Neuronal stem cell (in vitro differentiated cells): ENCODE measurements around the gene TMEM11.
A peak's percentile ranks its signal among the peaks of the same experiment; 100 is the strongest.

Source experiments
- DNase-seq: peaks from one replicate; pipeline ENCODE4 v3.0.0-alpha.2; 2013; ENCODE audit warnings: low spot score
- H2AFZ ChIP-seq: one replicate; pipeline ENCODE4 v1.6.1; 2013; ENCODE audit warnings: mild to moderate bottlenecking, low read length, inconsistent platforms
- H2AK5ac ChIP-seq: 2 replicates; pipeline ENCODE4 v1.6.1; 2013; ENCODE audit warnings: low read depth, mild to moderate bottlenecking, inconsistent platforms, low read length, moderate library complexity, mixed read lengths
- H2BK120ac ChIP-seq: 2 replicates; pipeline ENCODE4 v1.6.1; 2013; ENCODE audit warnings: low read depth, mild to moderate bottlenecking, inconsistent platforms, low read length, moderate library complexity, mixed read lengths
- H2BK12ac ChIP-seq: one replicate; pipeline ENCODE4 v1.6.1; 2013; ENCODE audit warnings: low read length, inconsistent platforms
- H2BK15ac ChIP-seq: 2 replicates; pipeline ENCODE4 v1.6.1; 2013; ENCODE audit warnings: mild to moderate bottlenecking, low read length, inconsistent platforms, mixed read lengths
- H2BK5ac ChIP-seq: one replicate; pipeline ENCODE4 v1.6.1; 2013; ENCODE audit warnings: inconsistent platforms, mild to moderate bottlenecking, low read length, moderate library complexity
- H3K14ac ChIP-seq: one replicate; pipeline ENCODE4 v1.6.1; 2013; ENCODE audit warnings: low read length, inconsistent platforms
- H3K18ac ChIP-seq: 2 replicates; pipeline ENCODE4 v1.6.1; 2013; ENCODE audit warnings: low read length, inconsistent platforms
- H3K23ac ChIP-seq: 2 replicates; pipeline ENCODE4 v1.6.1; 2013; ENCODE audit warnings: low read depth, mild to moderate bottlenecking, mixed read lengths, low read length, inconsistent platforms; ENCODE audit not compliant: poor library complexity
- H3K27ac ChIP-seq: replicated peaks from 3 replicates; pipeline ENCODE4 v1.5.1; 2013; ENCODE audit warnings: low read length, inconsistent platforms
- H3K27me3 ChIP-seq, 3 experiments: 2 replicates each; pipeline ENCODE4 v1.6.1; 2013; ENCODE audit warnings: low read length in 3 of 3, mild to moderate bottlenecking in 2 of 3, inconsistent platforms in 1 of 3, low read depth in 1 of 3, mixed read lengths in 1 of 3, moderate library complexity in 1 of 3; ENCODE audit not compliant: control insufficient read depth in 3 of 3, insufficient read depth in 3 of 3
- H3K36me3 ChIP-seq, 2 donors: replicated peaks in 1 of 2; 2 replicates each; pipeline ENCODE4 v1.6.1; 2013; ENCODE audit warnings: low read length in 2 of 2; ENCODE audit not compliant: control insufficient read depth in 2 of 2, insufficient read depth in 2 of 2
- H3K4ac ChIP-seq: 2 replicates; pipeline ENCODE4 v1.6.1; 2013; ENCODE audit warnings: inconsistent platforms, mild to moderate bottlenecking, low read length, moderate library complexity
- H3K4me1 ChIP-seq, 2 donors: 1 replicate in 1 of 2; 2 replicates in 1 of 2; pipeline ENCODE4 v1.6.1; 2013; ENCODE audit warnings: low read length in 2 of 2, low read depth in 1 of 2; ENCODE audit not compliant: control insufficient read depth in 2 of 2, insufficient read depth in 1 of 2
- H3K4me2 ChIP-seq: one replicate; pipeline ENCODE4 v1.6.1; 2013; ENCODE audit warnings: mild to moderate bottlenecking, low read length, inconsistent platforms; ENCODE audit not compliant: insufficient read depth, poor library complexity, severe bottlenecking
- H3K4me3 ChIP-seq, 2 donors: 2 replicates each; pipeline ENCODE4 v1.5.1; 2013; ENCODE audit warnings: low read length in 2 of 2, mild to moderate bottlenecking in 2 of 2, inconsistent platforms in 1 of 2, moderate library complexity in 1 of 2
- H3K79me1 ChIP-seq: one replicate; pipeline ENCODE4 v1.6.1; 2013; ENCODE audit warnings: low read depth, mild to moderate bottlenecking, inconsistent platforms, low read length, moderate library complexity
- H3K9ac ChIP-seq: one replicate; pipeline ENCODE4 v1.6.1; 2013; ENCODE audit warnings: mild to moderate bottlenecking, low read depth, low read length, inconsistent platforms; ENCODE audit not compliant: poor library complexity
- H3K9me3 ChIP-seq, 2 donors: replicated peaks in 1 of 2; 2 replicates each; pipeline versions ENCODE3 to v1.6.1; 2013; ENCODE audit warnings: low read length in 2 of 2, mild to moderate bottlenecking in 2 of 2, inconsistent platforms in 1 of 2, low read depth in 1 of 2, mixed read lengths in 1 of 2, moderate library complexity in 1 of 2; ENCODE audit not compliant: control insufficient read depth in 2 of 2, insufficient read depth in 1 of 2
- H4K8ac ChIP-seq: one replicate; pipeline ENCODE4 v1.6.1; 2013; ENCODE audit warnings: low read depth, mild to moderate bottlenecking, inconsistent platforms, low read length, moderate library complexity
- H4K91ac ChIP-seq: one replicate; pipeline ENCODE4 v1.6.1; 2013; ENCODE audit warnings: low read length, low read depth, mild to moderate bottlenecking, inconsistent platforms; ENCODE audit not compliant: poor library complexity
- WGBS, 2 donors: extraction: QIAGEN DNeasy Blood & Tissue Kit; methylation state at CpG; one replicate each; pipeline ENCODE4 v1.1.7; 2013; ENCODE audit warnings: missing lambda C conversion rate in 2 of 2, mixed read lengths in 1 of 2; ENCODE audit not compliant: insufficient read length in 2 of 2, insufficient replicate concordance in 1 of 2; ENCODE audit errors: extremely low coverage in 2 of 2; 5-methylcytosine and 5-hydroxymethylcytosine counted together

The TMEM11 gene

DNA sequence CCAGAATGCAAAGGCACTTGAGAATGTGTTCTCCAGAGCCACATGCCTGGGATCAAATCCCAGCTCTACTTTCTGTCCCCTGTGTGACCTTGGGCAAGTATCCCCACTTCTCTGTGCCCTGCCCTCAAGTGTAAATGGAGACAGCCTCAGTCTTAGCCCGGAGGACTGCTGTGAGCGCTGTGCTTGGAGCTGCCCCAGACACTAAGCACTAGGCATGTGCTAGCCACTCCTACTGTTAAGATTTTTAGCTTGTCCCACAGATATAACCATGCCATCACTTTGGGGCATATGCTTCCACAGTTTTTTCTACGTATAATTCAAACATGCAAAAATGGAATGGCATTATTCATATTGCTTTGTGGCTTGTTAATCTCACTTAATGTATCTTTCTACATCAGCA lies 29.4 kb downstream of the TMEM11 start:
- H4K8ac ChIP-seq: no peak overlapping the region
- no CpG with 5 or more reads among the region's 3 CpGs for WGBS, 2 donors

DNA sequence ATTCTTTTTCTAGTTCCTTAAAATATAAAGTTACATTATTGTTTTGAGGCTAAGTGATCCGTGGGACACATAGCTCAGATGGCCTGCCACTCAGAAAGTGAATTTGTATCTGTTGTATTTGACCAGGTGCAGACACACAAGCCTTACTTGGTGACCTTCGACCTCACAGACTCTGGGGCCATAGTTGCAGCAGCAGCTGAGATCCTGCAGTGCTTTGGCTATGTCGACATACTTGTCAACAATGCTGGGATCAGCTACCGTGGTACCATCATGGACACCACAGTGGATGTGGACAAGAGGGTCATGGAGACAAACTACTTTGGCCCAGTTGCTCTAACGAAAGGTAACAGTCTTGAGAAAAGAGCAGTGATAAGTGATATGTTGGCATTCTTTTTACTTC lies 30.5 kb downstream of the TMEM11 start:
- Histone ChIP-seq H3K79me1 (no peaks in the 10 kb centered on the region), H3K27me3 (no peaks in the 10 kb centered on the region), H4K91ac (no peak overlapping the region), H2BK15ac (no peak overlapping the region), H3K4me1 (peaks cover 0 to 2% of the 10 kb centered on the region in 2 donors), H3K23ac (no peak overlapping the region), H3K27ac (no peak overlapping the region), H3K14ac (no peak overlapping the region), H3K18ac (no peak overlapping the region), H3K36me3 (peaks cover 6 to 49% of the 10 kb centered on the region in 2 donors), H4K8ac (no peak overlapping the region), H2AK5ac (no peak overlapping the region), H2BK5ac (no peak overlapping the region), H2AFZ (no peak overlapping the region), H3K9ac (no peak overlapping the region), H2BK120ac (no peak overlapping the region), H3K4me3 (peak overlapping the region in 1 of 2 donors; percentile 22), H3K4me2 (no peak overlapping the region), H3K9me3 (no peaks in the 10 kb centered on the region), H3K4ac (no peak overlapping the region), H2BK12ac (no peak overlapping the region)
- no peak for DNase-seq
- no CpG with 5 or more reads among the region's 5 CpGs for WGBS, 2 donors

More for the DNA sequence above, 29.4 kb downstream of the TMEM11 start:
- H2BK5ac ChIP-seq: no peak overlapping the region
- H3K18ac ChIP-seq: no peak overlapping the region
- H3K9me3 ChIP-seq: no peaks in the 10 kb centered on the region
- H3K4me3 ChIP-seq: no peak overlapping the region
- no peak overlapping the region for H3K4ac ChIP-seq
- no peak overlapping the region for H2BK15ac ChIP-seq
- H4K91ac ChIP-seq: no peak overlapping the region
- H3K27ac ChIP-seq: no peak overlapping the region
- no peak overlapping the region for H2BK12ac ChIP-seq
- H3K4me2 ChIP-seq: no peak overlapping the region
- no peak overlapping the region for H3K14ac ChIP-seq
- no peak overlapping the region for H2AFZ ChIP-seq
- no peak overlapping the region for H3K23ac ChIP-seq
- H2BK120ac ChIP-seq: no peak overlapping the region
- peaks cover 9 to 59% of the 10 kb centered on the region in 2 donors for H3K36me3 ChIP-seq
- peaks cover 0 to 2% of the 10 kb centered on the region in 2 donors for H3K4me1 ChIP-seq
- no peak for DNase-seq
- no peaks in the 10 kb centered on the region for H3K79me1 ChIP-seq
- no peak overlapping the region for H3K9ac ChIP-seq
- H3K27me3 ChIP-seq: no peaks in the 10 kb centered on the region
- no peak overlapping the region for H2AK5ac ChIP-seq

DNA sequence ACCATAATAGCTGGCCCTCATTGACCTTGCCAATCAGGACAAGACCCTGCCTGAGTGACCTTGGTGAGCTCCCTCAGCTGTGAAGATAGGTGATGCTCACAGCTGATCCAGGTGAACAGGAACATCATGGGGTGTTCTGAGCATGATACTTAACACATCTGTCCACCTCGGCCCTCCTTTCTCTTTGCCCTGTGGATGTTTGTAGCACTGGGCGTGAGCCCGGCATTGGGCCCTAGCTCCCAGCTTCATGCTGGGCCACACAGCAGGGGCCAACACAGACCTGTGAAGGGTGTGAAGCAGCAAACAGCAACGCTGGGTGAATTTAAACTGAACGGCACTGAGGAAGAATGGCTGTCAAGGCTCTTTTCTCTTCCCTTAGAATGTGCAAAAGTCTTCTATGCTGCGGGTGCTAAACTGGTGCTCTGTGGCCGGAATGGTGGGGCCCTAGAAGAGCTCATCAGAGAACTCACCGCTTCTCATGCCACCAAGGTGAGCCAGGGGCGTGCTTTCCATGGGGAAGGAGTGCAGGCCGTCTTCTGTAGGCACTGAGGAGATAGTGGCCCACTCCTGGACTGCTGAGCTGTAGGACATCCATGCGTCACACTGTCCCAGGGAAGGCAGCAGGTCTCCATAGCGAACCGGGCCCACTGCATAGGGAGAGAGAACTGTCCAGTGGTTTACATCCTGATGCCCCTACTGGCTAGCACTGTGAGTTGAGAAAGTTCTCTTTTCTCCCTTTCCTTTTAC lies 35.9 kb downstream of the TMEM11 start:
- H3K4me3 ChIP-seq: no peak overlapping the region
- H3K4ac ChIP-seq: no peak overlapping the region
- H2BK5ac ChIP-seq: no peak overlapping the region
- no peak overlapping the region for H4K91ac ChIP-seq
- no peak overlapping the region for H2BK15ac ChIP-seq
- no peak overlapping the region for H3K14ac ChIP-seq
- H2AK5ac ChIP-seq: no peak overlapping the region
- no peak overlapping the region for H4K8ac ChIP-seq
- no peak overlapping the region for H2BK120ac ChIP-seq
- H3K18ac ChIP-seq: no peak overlapping the region
- H3K4me1 ChIP-seq: no peaks in the 10 kb centered on the region
- no peak overlapping the region for H2BK12ac ChIP-seq
- H3K36me3 ChIP-seq: peaks cover 4 to 35% of the 10 kb centered on the region in 2 donors
- no peak for DNase-seq
- H3K4me2 ChIP-seq: no peak overlapping the region
- no CpG with 5 or more reads among the region's 13 CpGs for WGBS, 2 donors
- H3K79me1 ChIP-seq: peaks cover 3% of the 10 kb centered on the region
- H3K27ac ChIP-seq: no peak overlapping the region
- H3K23ac ChIP-seq: no peak overlapping the region
- no peak overlapping the region for H2AFZ ChIP-seq
- no peaks in the 10 kb centered on the region for H3K9me3 ChIP-seq
- no peak overlapping the region for H3K9ac ChIP-seq
- no peaks in the 10 kb centered on the region for H3K27me3 ChIP-seq

DNA sequence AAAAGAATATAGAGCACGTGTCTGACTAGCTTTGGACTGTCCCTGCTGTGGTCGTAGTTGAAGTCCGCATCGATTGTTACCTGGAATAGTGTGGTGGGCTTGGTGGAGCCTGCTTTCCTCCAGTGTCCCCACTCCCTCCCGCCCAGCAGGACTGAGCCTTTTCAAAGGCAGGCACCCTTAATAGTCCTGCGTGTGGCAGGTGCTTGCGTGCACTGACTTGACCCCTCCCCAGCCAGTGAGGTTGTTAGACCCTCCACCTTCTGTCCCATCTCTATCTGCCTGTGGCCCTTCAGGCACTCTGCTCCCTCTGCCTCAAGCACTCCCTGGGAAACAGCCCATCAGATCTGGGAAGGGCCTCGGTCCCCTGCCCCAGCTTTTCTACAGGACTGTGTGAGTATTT lies 36.6 kb downstream of the TMEM11 start:
- Histone ChIP-seq H3K18ac (no peak overlapping the region), H3K4ac (no peak overlapping the region), H2BK5ac (no peak overlapping the region), H3K27me3 (no peaks in the 10 kb centered on the region), H2AFZ (no peak overlapping the region), H3K9ac (no peak overlapping the region), H2BK120ac (no peak overlapping the region), H4K8ac (no peak overlapping the region), H3K4me1 (no peaks in the 10 kb centered on the region), H4K91ac (no peak overlapping the region), H3K14ac (no peak overlapping the region), H3K27ac (no peak overlapping the region), H2BK12ac (no peak overlapping the region), H3K23ac (no peak overlapping the region), H3K36me3 (peaks cover 5 to 38% of the 10 kb centered on the region in 2 donors), H3K4me2 (no peak overlapping the region), H2AK5ac (no peak overlapping the region), H3K9me3 (no peaks in the 10 kb centered on the region), H2BK15ac (no peak overlapping the region), H3K79me1 (peaks cover 3% of the 10 kb centered on the region), H3K4me3 (no peak overlapping the region)
- no peak for DNase-seq
- WGBS, 2 donors: no CpG with 5 or more reads among the region's 8 CpGs
